HAP-1 (cell line): ENCODE measurements around the gene PACC1.

Source experiments
- DNase-seq, 2 experiments: peaks; one replicate each; pipeline ENCODE4 v3.0.0-alpha.2; 2016 to 2020; ENCODE audit warnings: low spot score in 2 of 2
- H3K27me3 ChIP-seq: fragments of 250-450 bp; sonication (Bioruptor Pico); 2 replicates; pipeline ENCODE4 v1.5.1; 2020; ENCODE audit warnings: low read depth, mild to moderate bottlenecking, moderate library complexity
- H3K36me3 ChIP-seq: fragments of 250-450 bp; sonication (Bioruptor Pico); replicated peaks from 2 replicates; pipeline ENCODE4 v1.5.1; 2020; ENCODE audit warnings: mild to moderate bottlenecking
- H3K4me1 ChIP-seq: fragments of 250-450 bp; sonication (Bioruptor Pico); 2 replicates; pipeline ENCODE4 v1.5.1; 2020; ENCODE audit warnings: mild to moderate bottlenecking
- H3K4me3 ChIP-seq: fragments of 250-450 bp; sonication (Bioruptor Pico); 2 replicates; pipeline ENCODE4 v1.5.1; 2020; ENCODE audit warnings: mild to moderate bottlenecking, moderate library complexity
- H3K9me3 ChIP-seq: fragments of 250-450 bp; sonication (Bioruptor Pico); 2 replicates; pipeline ENCODE4 v1.5.1; 2020; ENCODE audit warnings: mild to moderate bottlenecking, moderate library complexity
- in situ Hi-C: fragments of 300-500 bp; cut with MboI; formaldehyde crosslinking; loops from 3 replicates; pipeline ENCODE4 v1.14.3; 2020; ENCODE audit warnings: low sequenced_read_pairs, inconsistent platforms, mixed read lengths

The PACC1 gene

DNA sequence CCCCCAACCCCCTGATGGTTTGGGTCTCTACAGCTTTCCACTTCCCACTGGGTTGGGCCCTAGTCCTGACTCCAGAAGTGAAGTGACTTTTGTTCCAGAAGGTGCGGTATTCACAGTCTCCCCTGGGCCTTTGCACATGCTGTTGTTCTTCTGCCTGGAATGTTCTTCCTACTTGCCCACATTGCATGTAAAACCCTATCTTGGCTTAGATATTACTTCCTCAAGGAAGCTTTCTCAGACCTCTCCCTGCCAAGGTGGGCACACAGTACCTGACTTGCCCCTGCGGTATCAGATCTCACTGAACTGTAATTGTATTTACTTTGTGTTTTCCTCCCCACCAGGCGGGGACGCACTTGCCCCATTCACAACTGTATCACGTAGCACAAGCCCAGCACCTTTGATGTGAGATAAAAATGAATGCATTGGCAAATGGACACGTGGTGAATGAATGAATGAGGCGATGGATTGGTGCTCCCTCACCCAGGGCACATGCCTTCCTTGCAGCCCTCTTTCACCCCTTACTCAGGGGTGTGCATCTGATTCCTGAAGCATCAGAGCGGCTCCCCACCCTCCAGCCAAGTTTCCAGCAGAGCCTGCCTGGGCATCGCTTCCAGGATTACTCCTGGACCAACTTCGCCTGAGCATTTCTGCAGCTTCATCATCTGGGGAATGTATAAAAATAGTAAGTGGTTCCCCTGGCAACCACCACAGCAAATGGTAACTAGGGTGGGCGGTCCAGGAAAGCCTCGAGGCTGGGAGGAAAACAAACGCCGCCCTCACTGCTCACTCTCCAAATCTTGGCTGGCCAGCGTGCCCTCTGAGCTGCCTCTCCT is 37.9 kb upstream of the PACC1 start:
- no peaks in the 10 kb centered on the region for H3K27me3 ChIP-seq
- no peaks in the 10 kb centered on the region for H3K36me3 ChIP-seq
- in situ Hi-C loops, result loop anchor here (10.0 kb wide), 1 partner anchor 388 kb away; no protein-coding TSS in a partner anchor
- no peak for DNase-seq
- H3K4me1 ChIP-seq, result no peaks in the 10 kb centered on the region
- no peaks in the 10 kb centered on the region for H3K9me3 ChIP-seq
- no peak overlapping the region for H3K4me3 ChIP-seq

DNA sequence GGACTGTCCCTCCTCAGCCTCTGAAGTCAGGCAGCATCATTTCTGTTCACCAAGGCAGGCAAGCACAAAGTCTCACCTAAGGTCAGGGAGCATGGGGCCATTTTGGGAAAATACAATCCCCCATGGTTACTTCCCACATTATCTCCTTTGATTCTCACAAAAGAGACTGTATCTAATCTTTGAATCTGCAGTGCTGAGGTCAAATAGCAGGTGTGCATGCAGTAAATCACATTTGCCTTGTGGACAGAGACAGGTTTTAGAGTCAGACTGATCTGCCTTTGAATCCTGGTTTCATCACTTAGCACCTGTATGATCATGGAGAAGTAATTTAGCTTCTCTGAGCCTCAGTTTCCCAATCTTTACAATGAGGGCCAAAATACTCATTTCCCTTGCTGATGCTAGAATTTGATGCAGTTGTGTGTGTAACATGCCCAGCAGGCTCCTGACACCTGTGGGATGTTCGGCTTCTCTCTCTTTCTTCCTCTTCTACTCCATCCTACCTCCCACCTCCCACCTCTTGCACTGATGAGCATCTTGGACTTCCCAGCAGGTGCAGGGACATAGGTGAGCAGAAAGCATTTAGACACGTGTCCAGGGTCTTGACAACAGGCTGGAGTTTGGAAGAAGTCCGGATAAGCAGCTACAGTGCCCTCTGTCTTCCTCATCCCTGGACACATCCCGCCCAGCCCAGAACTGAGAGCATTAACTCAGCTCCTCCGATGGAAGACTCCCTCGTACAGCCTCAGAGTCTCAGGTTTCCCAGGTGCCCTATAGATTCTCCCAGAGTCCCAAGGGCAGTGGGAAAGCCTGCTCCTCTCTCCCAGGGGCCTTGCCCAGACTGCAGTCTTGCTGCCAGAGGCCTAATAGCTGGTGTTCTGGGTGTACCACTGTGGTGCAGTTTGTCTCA is 37.0 kb upstream of the PACC1 start:
- Histone ChIP-seq H3K27me3 (no peaks in the 10 kb centered on the region), H3K36me3 (0 out of 2 replicates have a peak, but pooled peaks cover 3% of the 10 kb centered on the region), H3K9me3 (no peaks in the 10 kb centered on the region), H3K4me3 (no peak overlapping the region), H3K4me1 (no peaks in the 10 kb centered on the region)
- in situ Hi-C loops, result loop anchor here (10.0 kb wide), 1 partner anchor 387 kb away; no protein-coding TSS in a partner anchor
- DNase-seq, result no peak

DNA sequence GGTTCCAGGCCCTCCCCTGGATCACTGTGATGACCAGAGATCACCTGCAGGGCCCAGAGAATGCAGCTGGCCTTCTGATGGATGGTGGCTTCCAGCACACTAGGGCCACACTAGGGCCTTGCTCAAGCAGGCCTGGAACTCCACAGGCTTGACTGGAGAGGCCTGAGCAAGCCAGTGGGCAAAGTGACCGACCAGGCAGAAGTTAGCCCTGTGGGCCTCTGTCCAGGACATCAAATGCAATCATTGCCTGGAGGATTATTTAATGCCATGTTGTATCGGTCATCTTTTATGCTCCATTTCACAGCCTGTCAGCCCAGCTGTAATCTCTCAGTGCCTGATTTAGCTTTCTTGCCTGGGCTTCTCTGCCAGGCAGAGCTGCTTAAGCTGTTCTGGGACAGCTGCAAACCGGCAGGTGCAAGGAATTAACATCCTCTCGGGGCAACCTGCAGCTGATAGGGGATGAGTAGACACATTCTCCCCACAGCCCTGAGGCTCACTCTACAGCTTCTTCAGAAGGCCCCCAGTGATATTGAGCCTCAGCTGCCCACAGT is 35.7 kb upstream of the PACC1 start:
- H3K27me3 ChIP-seq, result no peaks in the 10 kb centered on the region
- H3K9me3 ChIP-seq, result no peaks in the 10 kb centered on the region
- DNase-seq, result no peak
- no peak overlapping the region for H3K4me3 ChIP-seq
- no peaks in the 10 kb centered on the region for H3K4me1 ChIP-seq
- in situ Hi-C loops, result loop anchor here (10.0 kb wide), 1 partner anchor 386 kb away; no protein-coding TSS in a partner anchor
- peaks cover 7% of the 10 kb centered on the region; the same call in 1 of the 2 replicates for H3K36me3 ChIP-seq

- H3K36me3 ChIP-seq, result peaks cover 7% of the 10 kb centered on the region; the same call in 1 of the 2 replicates
- no peaks in the 10 kb centered on the region for H3K4me1 ChIP-seq
- DNase-seq, result no peak
- H3K27me3 ChIP-seq, result no peaks in the 10 kb centered on the region
- H3K9me3 ChIP-seq, result no peaks in the 10 kb centered on the region
- H3K4me3 ChIP-seq, result no peak overlapping the region
- in situ Hi-C loops, result no loop called here
These were observed 32.8 kb upstream of the PACC1 start for GRCh38 chr1:212447478-212447877.

DNA sequence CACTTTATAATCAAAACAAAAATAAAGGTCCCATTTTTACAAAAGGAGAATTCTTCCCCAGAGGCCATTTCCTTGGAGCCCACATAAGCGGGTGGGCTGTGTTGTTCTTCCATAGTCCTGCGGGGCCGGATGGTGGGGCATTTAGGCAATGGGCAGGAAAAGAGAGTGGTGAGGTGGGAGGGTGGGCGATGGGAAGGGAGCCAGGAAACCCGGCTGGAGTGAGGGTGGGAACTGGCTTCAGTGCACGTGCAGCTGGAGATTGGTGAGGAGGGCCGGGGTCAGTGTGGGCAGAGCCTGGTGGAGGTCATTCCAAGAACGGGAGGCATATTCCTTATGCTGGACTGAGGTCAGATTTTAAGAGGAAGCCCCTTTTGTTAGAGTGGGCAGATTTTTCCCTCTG is 31.6 kb upstream of the PACC1 start:
- no peaks in the 10 kb centered on the region for H3K27me3 ChIP-seq
- in situ Hi-C loops, result no loop called here
- no peak for DNase-seq
- peaks cover 7% of the 10 kb centered on the region; the same call in 1 of the 2 replicates for H3K36me3 ChIP-seq
- H3K9me3 ChIP-seq, result no peaks in the 10 kb centered on the region
- no peak overlapping the region for H3K4me3 ChIP-seq
- H3K4me1 ChIP-seq, result no peaks in the 10 kb centered on the region

GRCh38 chr1:212442408-212442807 is 27.7 kb upstream of the PACC1 start:
- Histone ChIP-seq H3K27me3 (no peaks in the 10 kb centered on the region), H3K4me1 (no peaks in the 10 kb centered on the region), H3K36me3 (peaks cover 7% of the 10 kb centered on the region; the same call in 1 of the 2 replicates), H3K4me3 (no peak overlapping the region), H3K9me3 (no peaks in the 10 kb centered on the region)
- DNase-seq, result no peak
- in situ Hi-C loops, result no loop called here

DNA sequence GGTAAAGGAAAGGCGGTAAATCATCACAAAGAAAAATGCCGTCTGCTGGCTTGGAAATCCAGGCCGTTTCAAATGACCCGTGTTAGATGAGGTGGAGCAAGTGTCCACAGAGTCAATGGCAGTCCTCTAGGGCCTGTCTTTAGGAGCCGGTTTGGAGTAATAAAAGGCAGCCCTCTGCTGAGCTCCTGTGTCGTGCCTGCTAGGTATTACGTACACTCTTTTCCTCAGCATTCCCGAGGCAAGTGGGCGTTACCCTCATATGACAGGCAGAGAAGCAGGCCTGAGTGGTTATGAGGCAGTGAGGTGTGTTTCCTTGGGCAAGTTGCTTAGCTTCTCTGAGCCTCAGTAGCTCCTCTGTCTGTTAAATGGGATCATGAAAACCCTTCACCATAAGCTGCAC is 25.7 kb upstream of the PACC1 start:
- H3K27me3 ChIP-seq, result no peaks in the 10 kb centered on the region
- in situ Hi-C loops, result no loop called here
- no peak for DNase-seq
- no peaks in the 10 kb centered on the region for H3K9me3 ChIP-seq
- H3K4me3 ChIP-seq, result no peak overlapping the region
- no peaks in the 10 kb centered on the region for H3K4me1 ChIP-seq
- no peaks in the 10 kb centered on the region for H3K36me3 ChIP-seq

- H3K27me3 ChIP-seq, result no peaks in the 10 kb centered on the region
- in situ Hi-C loops, result no loop called here
These were observed 24.1 kb upstream of the PACC1 start for GRCh38 chr1:212438831-212439237.

DNA sequence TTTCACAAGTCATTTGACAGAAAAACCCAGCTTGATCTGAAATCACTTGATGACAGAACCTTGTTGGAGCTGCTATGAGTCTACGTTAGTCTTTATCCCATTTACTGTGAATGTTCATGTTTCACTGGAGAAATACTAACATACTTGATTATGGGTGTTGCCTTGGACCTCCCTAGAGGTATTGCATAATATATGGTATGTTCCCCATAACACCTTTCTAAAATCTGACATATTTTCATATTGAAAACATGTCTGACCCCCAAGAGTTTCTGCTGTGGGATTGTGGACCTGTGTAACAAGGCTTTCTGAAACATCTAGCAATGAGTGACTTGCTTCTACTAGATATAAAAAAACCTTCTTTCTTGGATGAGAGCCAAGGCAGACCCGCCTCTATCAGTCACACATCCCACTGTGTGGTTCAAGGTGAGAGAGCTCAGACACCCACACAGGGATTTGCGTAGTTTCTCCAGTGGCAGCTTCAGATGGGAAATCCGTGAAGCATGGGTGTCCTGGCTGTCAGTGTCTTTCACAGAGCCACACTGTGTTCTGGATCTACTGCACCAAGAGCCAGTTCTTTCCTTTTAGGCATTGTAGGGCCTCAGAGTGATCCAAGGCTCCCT is 22.6 kb upstream of the PACC1 start:
- in situ Hi-C loops, result no loop called here
- no peak for DNase-seq
- Histone ChIP-seq H3K9me3 (no peaks in the 10 kb centered on the region), H3K4me3 (no peak overlapping the region), H3K4me1 (peaks cover 10% of the 10 kb centered on the region), H3K27me3 (no peaks in the 10 kb centered on the region), H3K36me3 (no peaks in the 10 kb centered on the region)

More at GRCh38 chr1:212438831-212439237, 24.1 kb upstream of the PACC1 start:
- Histone ChIP-seq H3K4me3 (no peak overlapping the region), H3K9me3 (no peaks in the 10 kb centered on the region), H3K36me3 (no peaks in the 10 kb centered on the region), H3K4me1 (peaks cover 5% of the 10 kb centered on the region; the same call in 1 of the 2 replicates)
- no peak for DNase-seq

GRCh38 chr1:212434992-212435391 is 20.3 kb upstream of the PACC1 start:
- in situ Hi-C loops, result no loop called here
- DNase-seq, result no peak
- Histone ChIP-seq H3K27me3 (no peaks in the 10 kb centered on the region), H3K4me3 (no peak overlapping the region), H3K36me3 (no peaks in the 10 kb centered on the region), H3K9me3 (no peaks in the 10 kb centered on the region), H3K4me1 (peaks cover 26% of the 10 kb centered on the region)

DNA sequence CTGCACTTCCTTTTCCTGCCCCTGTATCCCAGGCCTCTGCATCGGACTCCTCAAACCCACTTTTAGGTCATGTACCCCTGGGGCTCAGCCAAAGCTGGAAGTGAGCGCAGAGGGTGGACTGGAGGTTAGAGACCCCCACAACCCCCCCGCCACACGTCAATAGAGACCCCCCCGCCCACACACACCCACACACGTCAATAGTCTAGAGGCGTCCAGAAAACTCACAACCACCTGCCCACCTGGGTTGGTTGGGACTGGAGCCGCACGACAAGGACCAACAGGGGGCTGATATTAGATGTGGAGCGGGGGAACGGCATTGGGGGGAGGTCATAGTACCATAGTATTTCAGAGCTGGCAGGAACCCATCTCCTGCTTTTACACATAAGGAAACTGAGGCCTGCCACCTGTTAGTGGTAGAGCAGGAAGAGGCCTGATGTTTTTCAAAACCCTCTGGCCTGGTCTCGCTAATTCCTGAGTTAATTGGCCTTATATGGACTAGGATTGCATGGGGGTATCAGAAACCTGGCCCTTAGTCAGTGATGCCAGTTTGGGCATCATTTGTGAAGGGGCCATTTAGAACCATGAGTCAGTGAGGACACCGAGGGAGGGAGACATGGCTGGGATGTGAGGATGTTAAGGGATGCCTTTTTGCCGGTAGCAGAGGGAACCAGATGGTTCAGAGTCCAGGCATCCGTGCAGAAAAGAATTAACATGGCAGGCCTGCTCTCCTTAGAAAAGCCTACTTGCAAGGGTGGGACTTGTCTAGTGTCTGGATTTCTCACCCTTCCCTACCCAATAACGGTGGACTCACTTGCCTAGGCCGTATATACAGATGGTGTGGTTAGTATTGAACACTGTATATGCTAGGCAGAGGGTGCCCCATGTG is 19.1 kb upstream of the PACC1 start:
- Histone ChIP-seq H3K27me3 (no peaks in the 10 kb centered on the region), H3K4me3 (peak overlapping the region; percentile 60), H3K36me3 (no peaks in the 10 kb centered on the region), H3K4me1 (peaks cover 26% of the 10 kb centered on the region), H3K9me3 (no peaks in the 10 kb centered on the region)
- DNase-seq, result no peak
- in situ Hi-C loops, result no loop called here

DNA sequence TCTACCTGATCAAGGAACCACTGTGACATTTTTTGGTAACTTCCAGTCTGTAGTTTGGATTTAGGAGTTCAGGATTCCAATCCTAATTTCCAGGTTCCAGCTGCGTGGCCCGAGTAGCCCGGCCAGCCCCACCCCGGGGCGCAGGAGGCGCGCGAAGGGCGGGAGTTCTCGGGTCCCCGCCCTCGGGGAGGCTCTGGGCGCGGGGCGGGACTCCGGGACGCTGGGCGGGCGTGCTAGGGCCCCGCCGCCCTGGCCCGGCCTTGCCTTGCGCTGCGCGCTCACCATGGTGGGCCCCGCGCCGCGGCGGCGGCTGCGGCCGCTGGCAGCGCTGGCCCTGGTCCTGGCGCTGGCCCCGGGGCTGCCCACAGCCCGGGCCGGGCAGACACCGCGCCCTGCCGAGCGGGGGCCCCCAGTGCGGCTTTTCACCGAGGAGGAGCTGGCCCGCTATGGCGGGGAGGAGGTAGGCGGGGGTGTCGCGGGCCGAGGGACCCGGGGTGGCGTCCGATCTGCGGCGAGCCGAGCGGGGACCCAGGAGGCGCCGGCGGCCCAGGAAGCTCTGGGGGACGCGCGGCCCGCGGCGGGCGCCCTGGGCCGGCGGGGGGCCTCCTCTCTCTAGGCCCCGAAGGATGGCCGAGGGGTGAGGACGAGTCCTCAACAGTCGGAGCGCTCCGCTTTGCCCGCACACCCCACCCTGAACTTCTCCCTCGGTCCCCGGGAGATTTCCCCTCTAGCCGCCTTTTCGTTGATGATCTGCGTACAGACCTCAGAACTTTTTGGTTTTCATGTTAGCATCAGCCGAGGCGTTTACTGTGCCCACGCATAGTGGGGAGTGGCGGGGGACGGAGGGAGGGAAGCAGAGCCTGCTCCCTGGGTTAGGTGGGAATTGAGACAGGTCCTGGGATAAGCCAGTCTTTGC is 18.2 kb upstream of the PACC1 start, which contains the start of gene NENF:
NENF (plus strand) TSS at position 260 of the 916 bp plus-strand sequence; CDS start at position 284, 24 bp downstream.
- Histone ChIP-seq H3K4me3 (peak within 1 kb of the TSS; percentile 60), H3K9me3 (no peaks in the 10 kb centered on the region), H3K27me3 (no peaks in the 10 kb centered on the region), H3K4me1 (peaks cover 26% of the 10 kb centered on the region), H3K36me3 (no peaks in the 10 kb centered on the region)
- peak; percentile 77 to 87 for DNase-seq
- in situ Hi-C loops, result no loop called here
